IMR-90 (cell line): Measurements from ENCODE around the gene TMEM106A. TPM values are rescaled to one million over a fixed set of nuclear protein-coding genes. Genes with fewer than 3 reads are reported as not detected.

Experiments
- ATAC-seq: fragments of 200-7000 bp; cut with Tn5 transposase; 2 replicates; pipeline ENCODE4 v1.9.1; 2020; ENCODE audit warnings: low read depth, mild to moderate bottlenecking, moderate library complexity
- BruUV-seq: library from RNA; stranded (reverse); fragments of 400-500 nt; replicated peaks from 2 replicates; lab custom pipeline; 2021; lab: Mats Ljungman, UMichigan
- CTCF ChIA-PET: fragments of 300-600 bp; formaldehyde crosslinking; extraction: SDS; loops from one replicate; lab custom pipeline; 2021; ENCODE audit warnings: antibody characterized with exemption; lab: Yijun Ruan, JAX
- POLR2A ChIA-PET: fragments of 300-600 bp; sonication (Branson Sonifier 250); formaldehyde crosslinking; loops from one replicate; lab custom pipeline; 2022; ENCODE audit warnings: antibody characterized with exemption; ENCODE audit not compliant: unreplicated experiment; lab: Charles Lee
- DNase-seq: peaks from one replicate; pipeline ENCODE4 v3.0.0; 2013
- H2AFZ ChIP-seq: replicated peaks from 2 replicates; pipeline ENCODE3; 2013; ENCODE audit warnings: low read length, mild to moderate bottlenecking; ENCODE audit not compliant: poor library complexity
- H2AK5ac ChIP-seq: 2 replicates; pipeline ENCODE4 v1.6.1; 2013; ENCODE audit warnings: low read depth, low read length, inconsistent platforms
- H2AK9ac ChIP-seq: replicated peaks from 2 replicates; pipeline ENCODE3; 2013; ENCODE audit warnings: mild to moderate bottlenecking, low read depth, low read length, moderate library complexity; ENCODE audit not compliant: poor library complexity
- H2BK120ac ChIP-seq: 2 replicates; pipeline ENCODE4 v1.6.1; 2013; ENCODE audit warnings: low read depth, low read length, inconsistent platforms
- H2BK15ac ChIP-seq: 3 replicates; pipeline ENCODE4 v1.6.1; 2013; ENCODE audit warnings: low read depth, low read length, inconsistent platforms
- H2BK20ac ChIP-seq: 2 replicates; pipeline ENCODE4 v1.6.1; 2013; ENCODE audit warnings: low read depth, mild to moderate bottlenecking, inconsistent platforms, low read length, moderate library complexity
- H2BK5ac ChIP-seq: 2 replicates; pipeline ENCODE4 v1.6.1; 2013; ENCODE audit warnings: mild to moderate bottlenecking, low read depth, low read length, inconsistent platforms; ENCODE audit not compliant: poor library complexity, severe bottlenecking
- H3K14ac ChIP-seq: replicated peaks from 2 replicates; pipeline ENCODE4 v1.6.1; 2013; ENCODE audit warnings: low read depth, low read length, inconsistent platforms
- H3K18ac ChIP-seq: 2 replicates; pipeline ENCODE4 v1.6.1; 2013; ENCODE audit warnings: low read depth, low read length, control low read depth
- H3K23ac ChIP-seq: 2 replicates; pipeline ENCODE4 v1.6.1; 2013; ENCODE audit warnings: low read depth, low read length, inconsistent platforms
- H3K27ac ChIP-seq: 2 replicates; pipeline ENCODE4 v1.5.1; 2013; ENCODE audit warnings: mild to moderate bottlenecking, control low read depth, low read length; ENCODE audit not compliant: insufficient read depth
- H3K27me3 ChIP-seq: 2 replicates; pipeline ENCODE4 v1.6.1; 2013; ENCODE audit warnings: low read length; ENCODE audit not compliant: control insufficient read depth, insufficient read depth
- H3K36me3 ChIP-seq: 2 replicates; pipeline ENCODE4 v1.6.1; 2013; ENCODE audit warnings: low read length, mixed read lengths; ENCODE audit not compliant: control insufficient read depth, insufficient read depth
- H3K4ac ChIP-seq: 2 replicates; pipeline ENCODE4 v1.6.1; 2013; ENCODE audit warnings: low read depth, low read length, inconsistent platforms
- H3K4me1 ChIP-seq: 2 replicates; pipeline ENCODE4 v1.6.1; 2013; ENCODE audit warnings: low read length, mixed read lengths; ENCODE audit not compliant: control insufficient read depth, insufficient read depth
- H3K4me2 ChIP-seq: 2 replicates; pipeline ENCODE4 v1.6.1; 2013; ENCODE audit warnings: low read depth, mild to moderate bottlenecking, control low read depth, low read length, moderate library complexity
- H3K4me3 ChIP-seq: 2 replicates; pipeline ENCODE4 v1.5.1; 2013; ENCODE audit warnings: low read depth, mild to moderate bottlenecking, control low read depth, low read length, moderate library complexity; ENCODE audit not compliant: insufficient read depth
- H3K56ac ChIP-seq: 2 replicates; pipeline ENCODE4 v1.6.1; 2013; ENCODE audit warnings: low read length, inconsistent platforms; ENCODE audit not compliant: insufficient read depth; ENCODE audit errors: extremely low read depth
- H3K79me1 ChIP-seq, 2 experiments: 2 replicates each; pipeline ENCODE4 v1.6.1; 2013; ENCODE audit warnings: low read length in 2 of 2, inconsistent platforms in 1 of 2, low read depth in 1 of 2
- H3K9ac ChIP-seq: 2 replicates; pipeline ENCODE4 v1.6.1; 2013; ENCODE audit warnings: low read depth, low read length, control low read depth
- H3K9me1 ChIP-seq: 2 replicates; pipeline ENCODE4 v1.6.1; 2013; ENCODE audit warnings: low read length, inconsistent platforms; ENCODE audit not compliant: insufficient read depth
- H3K9me3 ChIP-seq: 2 replicates; pipeline ENCODE4 v1.6.1; 2013; ENCODE audit warnings: low read length; ENCODE audit not compliant: control insufficient read depth, insufficient read depth
- H4K20me1 ChIP-seq: 2 replicates; pipeline ENCODE4 v1.6.1; 2013; ENCODE audit warnings: low read length, inconsistent platforms; ENCODE audit not compliant: insufficient read depth
- H4K5ac ChIP-seq: 2 replicates; pipeline ENCODE4 v1.6.1; 2013; ENCODE audit warnings: mild to moderate bottlenecking, low read depth, low read length, control low read depth
- H4K8ac ChIP-seq, 2 experiments: 2 replicates each; pipeline ENCODE4 v1.6.1; 2013; ENCODE audit warnings: low read depth in 2 of 2, low read length in 2 of 2, control low read depth in 1 of 2, inconsistent platforms in 1 of 2
- H4K91ac ChIP-seq: 2 replicates; pipeline ENCODE4 v1.6.1; 2013; ENCODE audit warnings: low read depth, low read length, inconsistent platforms; ENCODE audit not compliant: insufficient read depth
- CHD1 ChIP-seq: IDR thresholded peaks from 2 replicates; pipeline ENCODE4 v1.6.1; 2012; ENCODE audit warnings: low read depth, low read length, improper control_type of control experiment
- RFX5 ChIP-seq: IDR thresholded peaks from 2 replicates; pipeline ENCODE4 v1.8.0; 2012; ENCODE audit warnings: low read depth, mild to moderate bottlenecking, low read length, moderate library complexity
- whole genome bisulfite sequencing, 2 experiments: methylation state at CpG; one replicate each; pipeline versions ENCODE4 v1.1.5 to v1.1.7; 2013; ENCODE audit warnings: missing lambda C conversion rate in 2 of 2; ENCODE audit not compliant: insufficient read length in 1 of 2; ENCODE audit errors: extremely low coverage in 2 of 2; 5-methylcytosine and 5-hydroxymethylcytosine counted together
- dilution Hi-C: fragments of 300-500 bp; cut with HindIII; formaldehyde crosslinking; loops from one replicate; pipeline ENCODE4 v1.14.3; 2018; ENCODE audit warnings: low sequenced_read_pairs; ENCODE audit not compliant: unreplicated experiment
- in situ Hi-C: fragments of 300-500 bp; cut with MboI; formaldehyde crosslinking; loops from 3 replicates; pipeline ENCODE4 v1.14.3; 2019; ENCODE audit warnings: low sequenced_read_pairs, inconsistent platforms, mixed read lengths
- intact Hi-C: fragments of 100-400 bp; cut with micrococcal nuclease; formaldehyde crosslinking; loops from 2 replicates; pipeline ENCODE4 v1.10.0; 2022
- polyA plus RNA-seq, 3 experiments: library from polyadenylated mRNA; depleted of rRNA; stranded (reverse); fragments of >200 nt; gene quantifications; 2 replicates each; pipeline ENCODE4 v1.2.3, GENCODE V29; 2012; ENCODE audit warnings: low replicate concordance in 1 of 3
- total RNA-seq: library from RNA; depleted of rRNA; stranded (reverse); fragments of >200 nt; gene quantifications from 2 replicates; pipeline ENCODE4 v1.2.3, GENCODE V29; 2012

TMEM106A gene
- total and polyA plus RNA-seq, 2 of the 4 experiments (the other 2 are of a cell fraction) = 2.2 to 7.5 TPM

DNA sequence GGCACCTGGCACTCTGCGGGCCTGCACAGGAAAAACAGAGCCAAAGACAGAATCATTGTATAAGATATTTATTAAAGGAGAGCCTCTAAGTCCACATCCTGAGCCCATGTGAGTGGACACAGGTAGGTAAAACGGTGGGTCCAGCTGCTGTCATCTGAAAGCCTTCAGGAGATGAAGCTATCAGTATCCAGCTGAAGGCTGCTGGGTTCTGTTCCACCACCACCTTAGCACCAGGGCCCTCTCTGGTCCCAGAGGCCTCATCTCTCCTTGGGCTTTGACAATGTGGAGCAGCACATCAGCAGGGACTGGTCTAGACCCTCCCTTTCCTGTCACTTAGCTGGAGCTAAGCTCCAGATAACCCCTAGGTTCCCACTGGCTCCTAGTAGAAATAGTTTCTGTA is 7.3 kb downstream of the TMEM106A start:
- dilution Hi-C loops (no loop called here), intact Hi-C loops (loop anchor here (10.0 kb wide), 1 partner anchor 296 kb away; no protein-coding TSS in a partner anchor), in situ Hi-C loops (loop anchor here (25.0 kb wide), 1 partner anchor 93 kb away; no protein-coding TSS in a partner anchor)
- Histone ChIP-seq H3K14ac (no peak overlapping the region), H3K27ac (no peak overlapping the region), H3K18ac (no peak overlapping the region), H3K4me1 (no peaks in the 10 kb centered on the region), H3K27me3 (no peaks in the 10 kb centered on the region), H2BK120ac (no peak overlapping the region), H2BK5ac (no peak overlapping the region), H3K4me3 (no peak overlapping the region), H3K79me1 (peaks cover 3 to 29% of the 10 kb centered on the region in 2 experiments; a peak in 2 of 4 replicates), H2BK20ac (no peak overlapping the region), H3K9me3 (no peaks in the 10 kb centered on the region), H2AK9ac (no peak overlapping the region), H2AK5ac (no peak overlapping the region), H4K8ac (no peak overlapping the region), H3K23ac (no peak overlapping the region), H4K5ac (no peak overlapping the region), H3K4ac (no peak overlapping the region), H3K9me1 (peaks cover 17% of the 10 kb centered on the region), H4K20me1 (no peaks in the 10 kb centered on the region; the same call in 1 of the 2 replicates), H3K9ac (no peak overlapping the region), H3K56ac (no peak overlapping the region), H4K91ac (no peak overlapping the region), H2AFZ (no peak overlapping the region), H3K36me3 (peaks cover 39% of the 10 kb centered on the region), H3K4me2 (no peak overlapping the region), H2BK15ac (no peak overlapping the region)
- no peak for TF ChIP-seq RFX5
- TF ChIP-seq CHD1 = no peak
- no TSS peak for BruUV-seq
- ATAC-seq (no peak), DNase-seq (no peak)
- WGBS, 2 experiments = no CpG with 5 or more reads among the region's 2 CpGs
- ChIA-PET CTCF (no interaction called here), POLR2A (no interaction called here)
